Activated CD4-positive, alpha-beta T cell treated with anti-CD3 and anti-CD28 coated beads, Interleukin-2, amount 10 ng/mL, durations not matched to agents 24 days and 14 days (primary cell): ENCODE measurements around the gene CTNND1. TPM values are rescaled to one million over a fixed set of nuclear protein-coding genes. Genes with fewer than 3 reads are reported as not detected.
"Not testable (repeated sequence)": the region's sequence is repeated elsewhere in the genome, so short reads cannot be mapped to it uniquely, and the experiment has no call there.

Experiments
- DNase-seq: peaks from one replicate; pipeline ENCODE4 v3.0.0; 2022
- H3K27ac Mint-ChIP-seq: one replicate; pipeline ENCODE4 v1.8.0; 2022; ENCODE audit warnings: mild to moderate bottlenecking, mixed read lengths
- H3K27me3 Mint-ChIP-seq: one replicate; pipeline ENCODE4 v1.8.0; 2022; ENCODE audit warnings: mixed read lengths
- H3K36me3 Mint-ChIP-seq: one replicate; pipeline ENCODE4 v1.8.0; 2022; ENCODE audit warnings: low read depth, mild to moderate bottlenecking, mixed read lengths
- H3K4me1 Mint-ChIP-seq: one replicate; pipeline ENCODE4 v1.8.0; 2021; ENCODE audit warnings: mixed read lengths
- H3K4me3 Mint-ChIP-seq: one replicate; pipeline ENCODE4 v1.8.0; 2022; ENCODE audit warnings: mild to moderate bottlenecking, moderate library complexity, mixed read lengths
- H3K9me3 Mint-ChIP-seq: one replicate; pipeline ENCODE4 v1.8.0; 2021; ENCODE audit warnings: mixed read lengths
- intact Hi-C: fragments of 100-400 bp; cut with micrococcal nuclease; formaldehyde crosslinking; loops from one replicate; pipeline ENCODE4 v1.15.1; 2023
- total RNA-seq: library from RNA; stranded (reverse); gene quantifications from 2 replicates; pipeline ENCODE4 v1.2.3, GENCODE V29; 2022

Gene CTNND1, protein sequence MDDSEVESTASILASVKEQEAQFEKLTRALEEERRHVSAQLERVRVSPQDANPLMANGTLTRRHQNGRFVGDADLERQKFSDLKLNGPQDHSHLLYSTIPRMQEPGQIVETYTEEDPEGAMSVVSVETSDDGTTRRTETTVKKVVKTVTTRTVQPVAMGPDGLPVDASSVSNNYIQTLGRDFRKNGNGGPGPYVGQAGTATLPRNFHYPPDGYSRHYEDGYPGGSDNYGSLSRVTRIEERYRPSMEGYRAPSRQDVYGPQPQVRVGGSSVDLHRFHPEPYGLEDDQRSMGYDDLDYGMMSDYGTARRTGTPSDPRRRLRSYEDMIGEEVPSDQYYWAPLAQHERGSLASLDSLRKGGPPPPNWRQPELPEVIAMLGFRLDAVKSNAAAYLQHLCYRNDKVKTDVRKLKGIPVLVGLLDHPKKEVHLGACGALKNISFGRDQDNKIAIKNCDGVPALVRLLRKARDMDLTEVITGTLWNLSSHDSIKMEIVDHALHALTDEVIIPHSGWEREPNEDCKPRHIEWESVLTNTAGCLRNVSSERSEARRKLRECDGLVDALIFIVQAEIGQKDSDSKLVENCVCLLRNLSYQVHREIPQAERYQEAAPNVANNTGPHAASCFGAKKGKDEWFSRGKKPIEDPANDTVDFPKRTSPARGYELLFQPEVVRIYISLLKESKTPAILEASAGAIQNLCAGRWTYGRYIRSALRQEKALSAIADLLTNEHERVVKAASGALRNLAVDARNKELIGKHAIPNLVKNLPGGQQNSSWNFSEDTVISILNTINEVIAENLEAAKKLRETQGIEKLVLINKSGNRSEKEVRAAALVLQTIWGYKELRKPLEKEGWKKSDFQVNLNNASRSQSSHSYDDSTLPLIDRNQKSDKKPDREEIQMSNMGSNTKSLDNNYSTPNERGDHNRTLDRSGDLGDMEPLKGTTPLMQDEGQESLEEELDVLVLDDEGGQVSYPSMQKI
- 4.9 and 6.0 TPM in 2 replicates for total RNA-seq

DNA sequence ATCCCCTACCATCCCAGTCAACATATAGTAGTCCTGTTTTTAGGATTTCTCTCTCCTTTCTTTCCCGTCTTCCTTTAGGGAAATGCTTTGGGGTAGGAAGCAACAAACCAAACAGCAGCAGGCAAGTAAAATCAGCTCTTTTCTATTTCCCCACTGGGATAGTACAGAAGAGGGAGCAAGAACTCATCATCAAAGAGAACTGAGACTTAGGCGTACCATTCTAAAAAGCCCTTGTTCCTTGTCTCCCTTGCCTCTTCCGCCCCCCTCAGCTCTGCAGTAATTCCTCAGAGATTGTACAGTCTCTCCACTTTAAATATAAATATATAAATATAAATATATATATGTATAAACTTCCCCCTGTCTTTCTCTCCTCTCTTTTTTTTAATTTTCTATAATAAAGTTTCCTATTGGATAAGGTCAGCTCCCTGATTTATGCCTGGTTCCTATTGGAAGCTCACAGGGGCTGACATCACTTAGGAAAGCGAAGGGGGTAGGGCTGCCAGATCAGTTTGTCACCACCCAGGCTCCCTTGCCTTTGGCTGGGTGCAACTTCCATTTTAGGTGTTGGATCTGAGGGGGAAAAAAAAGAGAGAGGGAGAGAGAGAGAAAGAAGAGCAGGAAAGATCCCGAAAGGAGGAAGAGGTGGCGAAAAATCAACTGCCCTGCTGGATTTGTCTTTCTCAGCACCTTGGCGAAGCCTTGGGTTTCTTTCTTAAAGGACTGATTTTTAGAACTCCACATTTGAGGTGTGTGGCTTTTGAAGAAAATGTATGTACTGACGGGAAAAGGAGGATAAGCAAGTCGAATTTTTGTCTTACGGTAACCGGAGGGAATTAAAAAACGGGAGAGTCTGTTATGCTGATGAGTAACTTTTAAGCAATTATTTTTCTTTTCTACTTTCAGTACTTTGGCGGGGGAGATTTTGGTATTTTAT is at the start of gene CTNND1:
CTNND1 (plus strand) TSS at position 502 of the 934 bp plus-strand sequence. CDS start 29,677 bp downstream, outside the sequence.
- Mint-ChIP-seq H3K27ac (no peak within 1 kb of the TSS), H3K36me3 (peaks cover 1% of the 10 kb centered on the region), H3K4me1 (peaks cover 23% of the 10 kb centered on the region), H3K4me3 (peak within 1 kb of the TSS; percentile 56), H3K27me3 (no peaks in the 10 kb centered on the region), H3K9me3 (no peaks in the 10 kb centered on the region)
- no peak for DNase-seq
- intact Hi-C loops, result no loop called here

DNA sequence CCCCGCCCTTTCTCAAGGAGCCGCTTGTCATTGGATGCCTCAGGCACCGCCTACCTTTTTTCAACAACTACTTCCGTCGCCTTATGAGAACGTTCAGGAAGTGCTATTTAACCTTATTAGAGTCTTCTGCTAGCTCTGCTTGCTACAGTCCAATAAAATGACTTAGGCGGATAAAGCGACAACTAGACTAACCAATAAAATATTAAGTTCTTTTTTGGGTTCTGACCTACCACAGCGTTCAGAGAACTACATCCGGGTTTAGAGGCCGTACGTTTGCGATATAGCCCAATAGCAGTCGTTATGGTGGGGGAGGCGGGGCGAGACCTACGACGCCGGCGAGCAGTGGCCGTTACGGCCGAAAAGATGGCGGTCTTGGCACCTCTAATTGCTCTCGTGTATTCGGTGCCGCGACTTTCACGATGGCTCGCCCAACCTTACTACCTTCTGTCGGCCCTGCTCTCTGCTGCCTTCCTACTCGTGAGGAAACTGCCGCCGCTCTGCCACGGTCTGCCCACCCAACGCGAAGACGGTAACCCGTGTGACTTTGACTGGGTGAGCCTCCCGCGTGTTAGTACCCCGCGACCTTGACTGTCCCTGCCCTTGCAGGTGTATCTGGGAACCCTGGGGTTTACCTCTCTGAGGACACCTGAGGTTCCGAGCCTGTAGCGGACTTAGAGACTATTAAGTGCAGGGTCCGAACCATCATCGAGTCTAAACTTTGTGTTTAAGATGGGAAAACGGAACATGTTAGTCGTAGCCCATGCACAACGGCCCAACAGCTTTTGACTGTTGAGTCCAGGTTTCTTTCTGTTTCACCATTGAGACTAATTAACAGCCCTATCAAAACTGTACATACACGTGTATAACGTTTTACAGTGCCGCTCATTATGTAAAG is 49.1 kb upstream of the CTNND1 start, which contains the start of gene TMX2:
TMX2 (plus strand) TSS at position 338 of the 895 bp plus-strand sequence; CDS start at position 364, 26 bp downstream.
- H3K4me3 Mint-ChIP-seq, result peak within 1 kb of the TSS; percentile 95
- no peaks in the 10 kb centered on the region for H3K27me3 Mint-ChIP-seq
- H3K4me1 Mint-ChIP-seq, result peaks cover 39% of the 10 kb centered on the region
- peak; percentile 97 for DNase-seq
- peaks cover 13% of the 10 kb centered on the region for H3K36me3 Mint-ChIP-seq
- H3K9me3 Mint-ChIP-seq, result no peaks in the 10 kb centered on the region
- intact Hi-C loops, result loop anchor here (1.0 to 2.0 kb wide), 9 partner anchors 29 to 1902 kb away; partner anchors contain the start of genes CLP1, OSBP, SELENOH and TIMM10
- peak within 1 kb of the TSS; percentile 96 for H3K27ac Mint-ChIP-seq

DNA sequence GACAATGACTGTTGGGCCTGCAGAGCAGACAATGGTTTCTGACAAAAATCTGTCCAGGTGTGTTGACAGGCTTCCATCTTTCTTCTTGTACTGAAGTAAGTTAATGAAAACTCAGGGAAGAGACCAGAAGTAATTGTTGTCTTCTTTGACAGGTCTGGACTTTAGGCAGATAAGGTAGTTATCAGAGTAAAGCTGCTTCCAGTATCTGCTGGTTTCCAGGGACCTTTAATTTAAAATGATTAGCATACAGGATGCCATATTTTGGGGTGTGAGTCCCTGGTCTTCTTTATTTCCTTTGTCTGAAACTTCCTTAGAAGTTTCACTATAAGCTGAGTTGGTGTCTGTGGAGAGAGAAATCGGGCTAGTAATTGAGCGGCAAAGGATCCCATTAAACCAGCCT is 47.8 kb upstream of the CTNND1 start:
- intact Hi-C loops, result loop anchor here (2.0 kb wide), 3 partner anchors 79 to 1901 kb away; partner anchors contain the start of gene OSBP
- Mint-ChIP-seq H3K9me3 (no peaks in the 10 kb centered on the region), H3K27me3 (no peaks in the 10 kb centered on the region), H3K4me3 (peak overlapping the region; percentile 95), H3K27ac (no peak overlapping the region), H3K36me3 (peaks cover 15% of the 10 kb centered on the region), H3K4me1 (peaks cover 32% of the 10 kb centered on the region)
- no peak for DNase-seq

DNA sequence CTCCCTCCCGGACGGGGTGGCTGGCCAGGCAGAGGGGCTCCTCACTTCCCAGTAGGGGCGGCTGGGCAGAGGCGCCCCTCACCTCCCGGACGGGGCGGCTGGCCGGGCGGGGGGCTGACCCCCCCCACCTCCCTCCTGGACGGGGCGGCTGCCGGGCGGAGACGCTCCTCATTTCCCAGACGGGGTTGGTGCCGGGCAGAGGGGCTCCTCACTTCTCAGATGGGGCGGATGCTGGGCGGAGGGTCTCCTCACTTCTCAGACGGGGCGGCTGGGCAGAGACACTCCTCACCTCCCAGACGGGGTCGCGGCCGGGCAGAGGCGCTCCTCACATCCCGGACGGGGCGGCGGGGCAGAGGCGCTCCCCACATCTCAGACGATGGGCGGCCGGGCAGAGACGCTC is 44.9 kb upstream of the CTNND1 start:
- Mint-ChIP-seq H3K36me3 (peaks cover 20% of the 10 kb centered on the region), H3K4me1 (peaks cover 12% of the 10 kb centered on the region)
- H3K9me3 Mint-ChIP-seq, H3K27me3 Mint-ChIP-seq, intact Hi-C loops, H3K27ac Mint-ChIP-seq, DNase-seq, H3K4me3 Mint-ChIP-seq: not testable (repeated sequence)

DNA sequence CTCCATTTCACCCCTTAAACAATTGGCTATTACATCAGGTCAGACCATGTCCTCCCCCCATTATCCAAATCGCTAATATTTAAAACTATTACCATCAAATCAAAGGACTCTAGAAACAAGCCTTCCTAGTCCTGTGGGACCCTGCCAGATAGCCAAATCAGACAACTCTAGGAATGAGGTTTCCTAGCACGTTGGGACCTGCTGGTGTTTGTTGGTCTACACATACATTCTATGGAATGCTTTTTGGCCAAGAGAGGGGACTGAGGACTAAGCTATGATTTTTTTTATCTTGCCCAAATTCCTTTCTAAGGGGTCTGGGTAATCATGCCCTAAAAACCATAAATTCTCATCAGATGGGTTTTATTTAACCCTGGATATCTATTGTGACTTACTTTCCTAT is 34.4 kb upstream of the CTNND1 start:
- Mint-ChIP-seq H3K9me3 (no peaks in the 10 kb centered on the region), H3K27ac (no peak overlapping the region), H3K36me3 (peaks cover 7% of the 10 kb centered on the region), H3K4me3 (no peak overlapping the region), H3K4me1 (peaks cover 8% of the 10 kb centered on the region), H3K27me3 (no peaks in the 10 kb centered on the region)
- intact Hi-C loops, result no loop called here
- DNase-seq, result no peak

DNA sequence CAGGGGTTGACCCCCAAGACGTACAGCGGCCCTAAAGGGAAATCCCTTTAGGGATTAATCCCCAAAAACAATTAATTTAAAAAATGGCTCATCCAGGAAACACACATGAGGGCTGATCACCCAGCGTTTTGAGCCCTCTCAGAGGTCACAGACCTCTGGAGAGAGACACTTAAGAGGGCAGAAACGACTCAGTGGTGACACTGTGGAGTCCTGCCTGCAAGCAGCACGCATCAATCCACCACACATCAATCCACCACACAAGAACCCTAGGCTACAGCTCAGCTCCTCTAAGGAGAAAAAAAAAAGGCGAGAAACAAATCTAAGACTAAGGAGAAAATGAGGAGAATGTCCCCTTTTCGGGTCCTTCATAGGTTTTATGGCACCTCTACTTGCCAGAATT is 32.8 kb upstream of the CTNND1 start:
- peaks cover 7% of the 10 kb centered on the region for H3K36me3 Mint-ChIP-seq
- H3K4me1 Mint-ChIP-seq, result peaks cover 8% of the 10 kb centered on the region
- intact Hi-C loops, result no loop called here
- no peaks in the 10 kb centered on the region for H3K27me3 Mint-ChIP-seq
- no peaks in the 10 kb centered on the region for H3K9me3 Mint-ChIP-seq
- H3K27ac Mint-ChIP-seq, result no peak overlapping the region
- DNase-seq, result no peak
- H3K4me3 Mint-ChIP-seq, result no peak overlapping the region

DNA sequence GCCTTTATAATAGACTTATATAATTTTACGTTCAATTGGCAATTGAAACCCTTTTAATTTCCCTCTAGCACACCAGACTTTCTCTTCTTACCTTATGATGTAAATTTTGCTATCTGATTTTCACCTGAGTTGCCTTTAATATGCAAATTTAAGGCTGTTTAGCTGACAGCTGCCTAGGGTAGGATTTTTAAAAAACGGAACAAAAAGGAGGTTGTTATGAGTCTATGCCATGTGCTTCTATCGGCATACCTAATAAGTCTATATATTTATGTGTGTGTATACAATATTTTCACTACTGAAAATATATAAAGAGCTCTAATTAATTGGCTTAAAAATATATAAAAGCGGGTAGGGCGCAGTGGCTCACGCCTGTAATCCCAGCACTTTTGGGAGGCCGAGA is 32.1 kb upstream of the CTNND1 start:
- peaks cover 8% of the 10 kb centered on the region for H3K4me1 Mint-ChIP-seq
- intact Hi-C loops, result no loop called here

DNA sequence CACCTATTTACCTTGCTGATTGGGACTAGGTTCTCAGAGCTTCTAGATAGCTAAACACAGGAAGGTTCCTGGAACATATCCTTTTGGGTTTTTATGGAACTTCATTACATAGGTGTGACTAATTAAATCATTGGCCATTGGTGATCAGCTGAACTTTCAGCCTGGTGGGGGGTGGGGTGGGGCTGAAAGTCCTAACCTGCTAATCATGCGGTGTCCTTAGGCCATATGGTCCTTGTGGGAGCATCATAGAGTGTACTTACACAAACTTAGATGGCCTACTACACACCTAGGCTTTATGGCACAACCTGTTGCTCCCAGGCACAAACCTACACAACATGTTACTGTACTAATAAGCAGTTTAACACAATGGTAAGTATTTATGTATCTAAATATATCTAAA is 28.9 kb upstream of the CTNND1 start:
- intact Hi-C loops, result no loop called here
- peaks cover 24% of the 10 kb centered on the region for H3K36me3 Mint-ChIP-seq
- no peak for DNase-seq
- H3K4me1 Mint-ChIP-seq, result peaks cover 22% of the 10 kb centered on the region
- no peak overlapping the region for H3K4me3 Mint-ChIP-seq
- H3K27ac Mint-ChIP-seq, result no peak overlapping the region
- H3K9me3 Mint-ChIP-seq, result no peaks in the 10 kb centered on the region
- H3K27me3 Mint-ChIP-seq, result no peaks in the 10 kb centered on the region

More for the DNA sequence above, 32.1 kb upstream of the CTNND1 start:
- no peaks in the 10 kb centered on the region for H3K9me3 Mint-ChIP-seq
- H3K36me3 Mint-ChIP-seq, result peaks cover 10% of the 10 kb centered on the region
- no peak overlapping the region for H3K27ac Mint-ChIP-seq
- no peak overlapping the region for H3K4me3 Mint-ChIP-seq
- DNase-seq, result no peak
- H3K27me3 Mint-ChIP-seq, result no peaks in the 10 kb centered on the region

DNA sequence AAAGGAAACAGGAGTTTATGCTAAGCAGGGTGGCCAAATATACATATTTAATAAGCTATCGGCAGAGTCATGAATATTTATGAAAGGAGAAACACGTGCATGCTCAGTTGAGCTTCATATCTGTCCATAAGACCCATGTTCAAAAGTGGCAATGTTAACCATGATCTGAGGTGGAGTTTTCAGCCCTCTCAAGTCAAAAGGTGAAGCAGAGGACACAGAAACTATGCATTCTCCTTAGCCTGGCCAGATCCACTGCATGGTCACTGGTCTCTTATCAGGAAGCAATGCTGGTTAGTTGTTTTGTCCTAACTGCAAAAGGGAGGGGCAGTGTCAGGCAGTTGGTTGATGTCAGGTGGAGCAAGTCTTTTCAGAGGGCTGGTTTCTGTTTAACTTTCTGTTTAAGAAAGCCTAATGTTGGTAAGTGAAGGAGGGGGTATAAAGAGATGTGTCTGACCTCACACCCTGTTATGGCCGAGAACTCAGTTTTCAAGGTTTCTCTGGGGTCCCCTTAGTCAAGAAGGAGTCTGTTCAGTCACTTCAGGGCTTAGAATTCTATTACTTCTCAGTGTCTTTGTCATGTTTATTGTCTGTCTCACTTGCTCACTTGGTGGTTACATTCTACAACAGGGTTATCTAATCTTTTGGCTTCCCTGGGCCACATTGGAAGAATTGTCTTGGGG is 25.8 kb upstream of the CTNND1 start:
- DNase-seq, result no peak
- intact Hi-C loops, result no loop called here
- Mint-ChIP-seq H3K4me3 (peak overlapping the region; percentile 17), H3K4me1 (peaks cover 25% of the 10 kb centered on the region), H3K27me3 (no peaks in the 10 kb centered on the region), H3K27ac (peak overlapping the region; percentile 70), H3K36me3 (peaks cover 34% of the 10 kb centered on the region), H3K9me3 (no peaks in the 10 kb centered on the region)

DNA sequence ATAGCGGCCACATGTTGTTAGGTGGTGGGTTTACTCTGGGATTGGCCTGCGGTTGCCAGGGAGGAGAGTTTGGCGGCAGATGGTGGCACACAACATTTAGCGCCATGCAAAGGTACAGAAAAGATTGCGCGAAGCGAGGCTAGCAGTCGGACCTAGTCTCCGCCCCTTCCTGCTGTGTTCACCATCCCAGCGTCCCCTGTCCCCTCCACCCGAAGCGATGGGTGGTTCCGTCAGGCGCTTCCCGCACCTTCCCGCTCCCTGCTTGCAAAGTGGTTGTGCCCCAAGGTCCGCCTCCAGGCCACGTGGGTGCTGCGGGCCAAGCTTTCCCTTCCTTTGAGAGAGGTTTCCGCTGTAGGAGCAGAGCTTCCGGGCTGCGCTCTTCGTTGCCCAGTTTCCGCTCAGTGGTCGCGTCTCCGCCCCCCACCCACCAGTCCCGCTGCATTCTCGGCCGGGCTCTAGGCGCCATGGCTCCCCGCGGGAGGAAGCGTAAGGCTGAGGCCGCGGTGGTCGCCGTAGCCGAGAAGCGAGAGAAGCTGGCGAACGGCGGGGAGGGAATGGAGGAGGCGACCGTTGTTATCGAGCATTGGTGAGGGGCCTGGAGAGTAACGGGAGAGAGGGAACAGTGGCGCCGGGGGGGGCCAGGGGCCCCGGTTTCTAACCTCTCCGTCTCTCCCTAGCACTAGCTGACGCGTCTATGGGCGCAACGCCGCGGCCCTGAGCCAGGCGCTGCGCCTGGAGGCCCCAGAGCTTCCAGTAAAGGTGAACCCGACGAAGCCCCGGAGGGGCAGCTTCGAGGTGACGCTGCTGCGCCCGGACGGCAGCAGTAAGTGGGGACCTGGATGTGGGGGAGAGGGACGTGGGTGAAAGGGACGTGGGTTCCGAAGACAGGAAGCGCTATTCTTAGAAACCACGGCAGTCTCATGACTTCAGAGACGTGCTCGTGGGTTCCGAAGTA is 20.2 kb upstream of the CTNND1 start, which contains the start of gene SELENOH:
SELENOH (plus strand) TSS at position 360 of the 955 bp plus-strand sequence; CDS start at position 465, 105 bp downstream.
- Mint-ChIP-seq H3K36me3 (peaks cover 62% of the 10 kb centered on the region), H3K4me3 (peak within 1 kb of the TSS; percentile 93)
- intact Hi-C loops, result loop anchor here (1.0 to 10.0 kb wide), 10 partner anchors 29 to 837 kb away; partner anchors contain the start of genes CLP1, MED19, P2RX3 and SSRP1

DNA sequence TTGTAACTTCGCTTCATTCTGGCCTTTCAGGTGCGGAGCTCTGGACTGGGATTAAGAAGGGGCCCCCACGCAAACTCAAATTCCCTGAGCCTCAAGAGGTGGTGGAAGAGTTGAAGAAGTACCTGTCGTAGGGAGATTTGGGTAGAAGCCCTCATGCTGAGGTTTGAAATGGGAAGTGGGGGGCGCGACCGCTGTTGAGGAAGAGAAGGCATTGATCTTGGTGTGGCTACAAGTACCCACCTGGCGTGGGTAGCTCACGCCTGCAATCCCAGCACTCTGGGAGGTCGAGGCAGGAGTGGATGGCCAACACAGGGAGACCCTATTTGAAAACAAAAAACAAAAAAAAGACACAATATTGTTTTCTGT is 19.5 kb upstream of the CTNND1 start:
- Mint-ChIP-seq H3K36me3 (peaks cover 68% of the 10 kb centered on the region), H3K4me1 (peaks cover 33% of the 10 kb centered on the region), H3K4me3 (peak overlapping the region; percentile 93), H3K27ac (peak overlapping the region; percentile 96), H3K27me3 (no peaks in the 10 kb centered on the region), H3K9me3 (no peaks in the 10 kb centered on the region)
- intact Hi-C loops, result loop anchor here (10.0 kb wide), 1 partner anchor 407 kb away; the partner anchor contains the start of genes P2RX3 and SSRP1
- no peak for DNase-seq

More for the DNA sequence above, 20.2 kb upstream of the CTNND1 start, which contains the start of gene SELENOH:
- H3K9me3 Mint-ChIP-seq, result no peaks in the 10 kb centered on the region
- H3K4me1 Mint-ChIP-seq, result peaks cover 30% of the 10 kb centered on the region
- peak within 1 kb of the TSS; percentile 96 for H3K27ac Mint-ChIP-seq
- H3K27me3 Mint-ChIP-seq, result no peaks in the 10 kb centered on the region
- peak; percentile 98 for DNase-seq
